Limb (tissue), 2 donors: Measurements from ENCODE around the gene MAN2A2.

Experiments
- DNase-seq, 2 donors: peaks; one replicate each; pipeline ENCODE4 v3.0.0-alpha.2; 2016; ENCODE audit errors: extremely low spot score in 2 of 2

Gene MAN2A2

DNA sequence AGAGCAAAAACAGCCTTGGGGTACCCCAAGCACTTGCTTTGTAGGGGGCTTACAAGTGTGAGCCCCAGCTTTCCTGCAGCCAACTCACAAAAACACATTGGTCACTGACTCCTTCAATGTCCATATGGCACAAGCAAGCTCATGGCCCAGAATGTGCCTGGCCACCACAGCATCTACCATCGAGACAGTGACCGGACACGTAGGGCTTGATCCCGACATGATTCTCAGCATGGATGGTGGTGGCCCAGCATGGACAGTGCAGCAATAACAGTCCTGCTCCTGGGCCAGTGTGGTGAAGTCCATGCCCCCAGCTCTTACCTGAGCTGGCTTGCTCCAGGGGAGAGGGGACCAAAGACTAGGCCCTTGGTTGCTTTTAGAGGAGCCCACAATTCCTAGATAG, 37.9 kb downstream of the MAN2A2 start:
- no peak for DNase-seq

DNA sequence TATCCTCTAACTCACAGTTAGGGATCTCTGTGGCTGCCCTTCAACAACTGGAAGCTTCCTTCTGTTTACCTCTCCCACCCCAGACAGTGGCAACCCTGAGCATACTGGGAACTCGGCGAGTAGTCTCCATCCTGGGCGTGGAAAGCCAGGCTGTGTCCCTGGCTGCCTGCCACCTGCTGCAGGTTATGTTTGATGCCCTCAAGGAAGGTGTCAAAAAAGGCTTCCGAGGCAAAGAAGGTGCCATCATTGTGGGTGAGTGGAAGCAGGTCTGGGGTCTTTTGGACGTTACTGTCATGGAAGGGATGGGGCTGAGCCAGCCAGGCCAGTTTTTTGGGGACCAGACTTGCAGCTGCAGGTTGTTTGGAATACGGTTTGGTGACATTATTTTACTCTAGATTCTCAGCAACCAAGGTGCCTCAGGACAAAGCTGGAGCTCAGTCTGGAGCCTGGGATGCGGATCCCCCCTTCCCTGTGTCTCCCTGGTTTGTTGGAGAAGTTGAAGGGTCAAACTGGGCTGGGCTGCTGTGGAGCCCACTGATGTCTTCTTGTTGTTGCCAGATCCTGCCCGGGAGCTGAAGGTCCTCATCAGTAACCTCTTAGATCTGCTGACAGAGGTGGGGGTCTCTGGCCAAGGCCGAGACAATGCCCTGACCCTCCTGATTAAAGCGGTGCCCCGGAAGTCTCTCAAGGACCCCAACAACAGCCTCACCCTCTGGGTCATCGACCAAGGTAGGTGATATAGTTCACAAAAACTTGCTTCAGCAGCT, 39.4 kb downstream of the MAN2A2 start:
- no peak for DNase-seq

DNA sequence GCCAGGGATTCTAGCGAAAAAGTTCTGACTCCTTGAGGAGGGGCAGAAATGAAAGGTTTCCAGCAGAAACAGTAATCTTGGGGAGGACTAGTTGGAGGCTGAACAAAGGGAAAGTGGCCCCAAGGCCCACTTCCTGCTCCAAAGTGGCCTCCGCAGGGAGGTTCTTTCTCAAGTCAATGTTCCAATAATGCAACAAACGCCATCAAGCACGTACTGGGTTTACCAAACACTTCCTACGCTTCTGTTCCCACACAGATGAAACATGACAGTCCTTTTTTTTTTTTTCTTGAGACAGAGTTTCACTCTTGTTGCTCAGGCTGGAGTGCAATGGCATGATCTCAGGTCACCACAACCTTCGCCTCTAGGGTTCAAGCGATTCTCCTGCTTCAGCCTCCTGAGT, 42.0 kb downstream of the MAN2A2 start:
- no peak for DNase-seq

DNA sequence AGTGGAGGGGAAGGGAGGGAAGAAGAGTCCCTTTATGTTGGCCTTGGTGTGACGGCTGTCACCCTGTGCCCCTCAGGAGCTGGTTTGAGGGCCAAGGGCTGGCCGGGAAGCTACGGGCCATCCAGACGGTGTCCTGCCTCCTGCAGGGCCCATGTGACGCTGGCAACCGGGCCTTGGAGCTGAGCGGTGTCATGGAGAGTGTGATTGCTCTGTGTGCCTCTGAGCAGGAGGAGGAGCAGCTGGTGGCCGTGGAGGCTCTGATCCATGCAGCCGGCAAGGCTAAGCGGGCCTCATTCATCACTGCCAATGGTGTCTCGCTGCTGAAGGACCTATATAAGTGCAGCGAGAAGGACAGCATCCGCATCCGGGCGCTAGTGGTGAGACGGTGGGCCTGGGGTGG, 43.4 kb downstream of the MAN2A2 start:
- no peak for DNase-seq

DNA sequence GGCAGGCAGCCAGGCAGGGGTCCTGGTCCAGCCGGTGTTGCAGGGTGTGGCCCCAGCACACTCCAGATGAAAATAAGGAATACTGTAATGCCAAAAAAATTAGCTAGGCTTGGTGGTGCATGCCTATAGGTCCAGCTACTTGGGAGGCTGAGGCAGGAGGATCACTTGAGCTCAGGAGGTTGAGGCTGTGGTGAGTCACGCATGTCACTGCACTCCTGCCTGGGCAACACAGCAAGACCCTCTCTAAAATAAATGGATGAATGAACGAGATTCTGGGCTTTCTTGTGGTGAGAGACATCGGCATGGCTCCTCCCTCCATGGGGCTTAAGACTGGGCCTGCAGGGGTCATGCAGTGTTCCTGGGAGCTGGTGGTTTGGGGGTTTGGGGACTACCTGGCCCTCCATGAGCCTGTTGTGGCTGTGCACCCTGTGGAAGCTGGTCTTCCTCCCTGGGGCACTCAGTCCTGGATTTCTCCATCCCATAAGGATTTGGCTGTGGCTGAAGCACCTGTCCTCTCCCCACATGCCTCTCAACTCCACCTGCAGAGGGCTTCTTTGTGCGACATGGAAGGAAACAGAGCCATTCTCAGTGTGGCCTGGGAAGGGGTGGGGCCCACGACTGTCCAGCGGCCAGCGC, 44.0 kb downstream of the MAN2A2 start:
- DNase-seq = no peak

DNA sequence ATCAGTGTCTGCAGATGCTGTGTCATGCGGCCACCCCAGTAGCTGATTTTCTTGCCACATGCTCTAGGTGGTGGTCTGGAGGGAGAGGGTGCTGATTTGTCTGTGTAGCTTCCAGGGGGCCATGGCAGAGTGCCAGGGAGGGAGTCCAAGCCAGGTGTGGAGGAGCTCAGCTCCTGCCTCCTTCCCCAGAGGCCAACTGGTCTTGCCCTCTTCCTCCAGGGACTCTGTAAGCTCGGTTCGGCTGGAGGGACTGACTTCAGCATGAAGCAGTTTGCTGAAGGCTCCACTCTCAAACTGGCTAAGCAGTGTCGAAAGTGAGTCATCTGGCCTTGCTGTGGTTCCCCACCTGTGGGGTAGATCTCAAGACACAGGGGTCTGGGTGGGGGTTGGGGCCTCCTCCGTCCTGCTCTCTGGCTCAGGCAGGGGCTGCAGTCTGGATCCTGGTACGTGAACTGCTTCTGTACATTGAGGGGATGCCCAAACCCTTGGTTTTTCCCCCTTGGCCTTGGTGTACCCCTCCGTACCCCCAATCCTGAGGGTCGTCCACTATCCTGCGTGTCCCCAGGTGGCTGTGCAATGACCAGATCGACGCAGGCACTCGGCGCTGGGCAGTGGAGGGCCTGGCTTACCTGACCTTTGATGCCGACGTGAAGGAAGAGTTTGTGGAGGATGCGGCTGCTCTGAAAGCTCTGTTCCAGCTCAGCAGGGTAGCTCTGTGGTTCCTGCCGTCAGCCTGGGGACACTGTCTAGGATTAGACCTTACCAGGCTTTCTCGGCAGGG, 44.7 kb downstream of the MAN2A2 start:
- no peak for DNase-seq

DNA sequence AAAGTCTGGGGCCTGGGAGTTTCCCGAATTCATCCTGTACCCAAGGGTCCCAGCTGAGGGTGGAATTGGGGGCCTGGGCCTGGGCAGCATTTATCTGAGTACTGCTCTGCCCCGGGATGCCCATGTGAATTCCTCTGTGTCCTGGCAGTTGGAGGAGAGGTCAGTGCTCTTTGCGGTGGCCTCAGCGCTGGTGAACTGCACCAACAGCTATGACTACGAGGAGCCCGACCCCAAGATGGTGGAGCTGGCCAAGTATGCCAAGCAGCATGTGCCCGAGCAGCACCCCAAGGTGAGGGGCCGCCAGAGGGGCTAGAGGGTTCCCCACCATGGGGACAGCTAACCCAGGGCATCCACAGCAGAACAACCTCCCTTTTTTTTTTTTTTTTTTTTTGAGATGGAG, 45.4 kb downstream of the MAN2A2 start:
- no peak for DNase-seq

DNA sequence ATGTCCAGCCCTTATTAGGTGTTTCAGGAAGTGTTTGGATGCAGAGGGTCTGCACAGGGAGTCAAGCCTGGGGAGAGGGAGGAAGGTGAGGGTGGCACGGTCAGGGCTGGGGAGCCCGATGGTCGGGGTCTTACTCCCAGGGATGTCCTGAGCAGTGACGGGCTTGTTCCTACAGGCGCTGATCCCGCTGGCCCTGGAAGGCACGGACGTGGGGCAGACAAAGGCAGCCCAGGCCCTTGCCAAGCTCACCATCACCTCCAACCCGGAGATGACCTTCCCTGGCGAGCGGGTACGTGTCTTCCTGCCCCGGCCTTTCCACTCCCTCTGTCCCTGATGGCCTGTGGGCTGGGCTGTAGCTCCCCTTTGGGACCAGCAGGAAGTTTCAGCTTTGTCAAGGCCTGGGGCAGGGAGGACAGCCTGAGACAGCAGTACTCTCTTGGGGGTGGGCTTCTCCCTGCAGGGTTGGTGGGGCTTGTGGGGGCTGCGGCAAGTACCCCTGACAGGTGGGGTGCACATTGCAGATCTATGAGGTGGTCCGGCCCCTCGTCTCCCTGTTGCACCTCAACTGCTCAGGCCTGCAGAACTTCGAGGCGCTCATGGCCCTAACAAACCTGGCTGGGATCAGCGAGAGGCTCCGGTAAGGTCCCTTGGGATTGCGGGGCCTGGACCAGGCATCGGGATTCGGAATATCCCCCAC, 47.0 kb downstream of the MAN2A2 start:
- no peak for DNase-seq

DNA sequence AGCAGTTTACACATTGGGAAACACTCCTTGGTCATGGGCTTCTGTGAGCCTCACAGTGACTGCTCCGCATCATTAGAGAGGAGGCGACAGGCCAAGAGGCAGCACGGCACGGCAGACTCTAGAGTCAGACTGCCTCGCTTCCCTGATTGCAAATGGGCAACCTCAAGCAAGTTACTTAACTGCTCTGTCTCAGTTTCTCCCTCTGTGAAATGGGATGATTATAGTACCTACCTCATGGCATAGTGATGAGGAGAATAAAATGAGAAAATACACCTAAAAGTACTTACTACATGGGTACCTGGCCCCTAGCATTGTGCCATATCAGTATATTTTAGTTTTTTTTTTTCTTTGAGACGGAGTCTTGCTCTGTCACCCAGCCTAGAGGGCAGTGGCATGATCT, 47.6 kb downstream of the MAN2A2 start:
- DNase-seq = no peak

DNA sequence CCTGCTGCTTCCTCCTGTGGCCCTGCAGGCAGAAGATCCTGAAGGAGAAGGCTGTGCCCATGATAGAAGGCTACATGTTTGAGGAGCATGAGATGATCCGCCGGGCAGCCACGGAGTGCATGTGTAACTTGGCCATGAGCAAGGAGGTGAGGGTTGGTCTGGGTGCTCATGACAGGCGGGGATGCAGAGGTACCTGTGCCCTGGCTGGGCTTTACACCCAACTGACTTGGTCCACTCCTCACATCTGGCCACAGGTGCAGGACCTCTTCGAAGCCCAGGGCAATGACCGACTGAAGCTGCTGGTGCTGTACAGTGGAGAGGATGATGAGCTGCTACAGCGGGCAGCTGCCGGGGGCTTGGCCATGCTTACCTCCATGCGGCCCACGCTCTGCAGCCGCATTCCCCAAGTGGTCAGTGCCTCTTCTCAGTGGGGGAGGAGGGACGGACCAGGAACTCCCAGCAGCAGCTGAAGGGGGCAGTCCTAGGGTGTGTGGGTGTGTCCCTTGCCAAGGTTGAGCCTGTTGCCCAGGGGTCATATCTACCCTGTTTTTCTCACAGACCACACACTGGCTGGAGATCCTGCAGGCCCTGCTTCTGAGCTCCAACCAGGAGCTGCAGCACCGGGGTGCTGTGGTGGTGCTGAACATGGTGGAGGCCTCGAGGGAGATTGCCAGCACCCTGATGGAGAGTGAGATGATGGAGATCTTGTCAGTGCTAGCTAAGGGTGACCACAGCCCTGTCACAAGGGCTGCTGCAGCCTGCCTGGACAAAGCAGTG, 50.0 kb downstream of the MAN2A2 start:
- DNase-seq = no peak

DNA sequence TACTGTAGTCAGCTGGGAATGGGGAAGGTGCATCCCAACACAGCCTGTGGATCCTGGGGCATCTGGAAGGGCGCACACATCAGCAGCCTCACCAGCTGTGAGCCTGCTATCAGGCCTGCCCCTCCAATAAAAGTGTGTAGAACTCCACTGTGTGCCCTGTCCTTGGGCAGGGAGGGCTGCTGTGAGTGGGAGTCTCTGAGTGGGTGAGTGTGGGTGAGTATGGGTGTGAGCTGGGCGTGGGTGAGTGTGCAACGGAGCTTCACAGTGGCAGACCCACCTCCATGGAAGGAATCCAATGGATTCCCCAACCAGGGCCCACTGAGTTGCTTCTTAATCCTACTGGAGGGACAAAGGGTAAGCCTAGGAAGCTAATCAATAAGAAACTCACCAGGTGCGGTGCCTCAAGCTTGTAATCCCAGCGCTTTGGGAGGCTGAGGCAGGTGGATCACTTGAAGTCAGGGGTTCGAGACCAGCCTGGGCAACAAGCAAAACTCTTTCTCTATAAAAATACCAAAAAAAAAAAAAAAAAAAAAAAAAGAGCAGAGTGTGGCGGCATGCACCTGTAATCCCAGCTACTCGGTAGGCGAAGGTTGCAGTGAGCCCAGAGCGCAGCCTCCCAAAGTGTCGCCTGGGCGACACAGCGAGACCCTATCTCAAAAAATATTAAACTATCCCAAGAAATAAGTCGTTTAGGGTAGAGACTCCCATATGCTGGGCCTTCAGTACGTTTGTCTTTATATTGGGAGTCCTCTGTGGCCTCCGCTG, 51.0 kb downstream of the MAN2A2 start:
- no peak for DNase-seq

DNA sequence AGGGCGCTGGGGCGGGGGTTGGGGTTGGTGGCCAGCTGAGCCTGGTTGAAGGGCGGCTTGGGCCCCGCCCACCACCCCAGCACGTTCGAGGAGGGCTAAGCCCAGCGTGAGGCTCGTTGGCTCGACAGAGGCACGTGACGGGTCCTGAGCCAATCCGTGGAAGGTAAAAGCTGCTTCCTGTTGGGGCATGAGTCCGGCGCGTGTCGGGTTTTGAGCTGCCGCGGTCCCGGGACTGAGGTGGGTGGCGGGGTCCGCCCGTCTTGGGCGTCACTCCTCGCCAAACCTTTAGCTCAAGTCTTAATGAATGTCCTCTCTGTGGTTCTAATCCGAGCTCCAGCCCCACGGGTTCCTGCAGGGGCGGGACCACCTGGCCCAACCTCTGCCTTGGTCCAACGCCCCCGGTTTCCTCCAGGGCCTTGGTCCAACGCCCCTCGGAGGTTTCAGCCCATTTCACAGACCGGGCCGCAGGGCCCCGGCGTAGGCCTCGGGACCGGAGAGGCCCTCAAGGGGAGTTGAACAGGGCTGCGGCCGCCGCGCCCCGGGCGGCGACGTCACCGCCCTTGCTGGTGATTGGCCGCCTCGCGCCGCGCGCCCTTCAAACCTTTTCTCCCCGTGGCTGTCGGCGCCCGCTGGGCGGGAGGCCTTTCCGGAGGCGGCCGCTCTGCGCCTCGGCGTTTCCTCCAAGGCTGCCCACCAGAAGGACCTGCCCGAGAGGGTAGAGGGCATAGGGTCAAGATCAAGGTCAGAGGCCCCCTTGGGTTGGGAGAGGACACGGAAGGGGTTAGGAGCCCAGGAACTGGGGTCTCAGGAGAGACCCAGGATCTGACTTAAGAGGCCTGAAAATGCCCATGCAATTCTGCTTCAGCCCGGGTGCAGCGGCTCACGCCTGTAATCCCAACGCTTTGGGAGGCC, 51.9 kb downstream of the MAN2A2 start, which contains the start of gene RCCD1:
RCCD1 (plus strand) TSS at position 173 of the 912 bp plus-strand sequence. CDS start 1,851 bp downstream, outside the sequence.
- DNase-seq = peak; percentile 93 to 94

DNA sequence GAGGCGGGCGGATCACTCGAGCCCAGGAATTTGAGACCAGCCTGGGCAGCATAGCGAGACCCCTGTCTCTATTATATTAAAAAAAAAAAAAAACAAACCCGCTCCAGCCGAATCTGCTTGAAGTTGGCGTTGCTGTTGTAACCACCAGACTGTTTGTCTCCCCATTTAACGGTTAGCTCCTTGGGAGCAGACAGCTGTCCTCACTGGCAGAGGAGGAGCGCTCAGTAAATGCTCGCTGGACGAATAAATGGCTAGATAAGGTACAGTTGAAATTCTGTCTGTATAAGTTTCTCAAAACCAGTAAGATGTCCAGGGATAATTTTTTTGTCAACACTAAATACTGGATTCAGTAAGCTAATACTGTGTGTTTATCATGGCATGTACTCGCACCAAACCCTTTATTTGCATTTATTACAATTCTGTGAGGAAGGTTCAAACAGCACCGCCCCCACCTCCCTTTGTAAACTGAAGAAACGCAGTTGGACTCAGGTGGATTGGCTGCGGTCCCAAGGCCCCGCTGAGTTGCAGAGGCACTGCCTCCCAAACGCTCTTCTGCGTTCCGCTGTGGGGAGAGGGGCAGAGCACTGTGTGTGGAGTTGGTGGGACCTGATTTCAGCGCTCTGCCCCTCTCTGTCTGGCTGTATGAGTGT, 52.6 kb downstream of the MAN2A2 start:
- no peak for DNase-seq

DNA sequence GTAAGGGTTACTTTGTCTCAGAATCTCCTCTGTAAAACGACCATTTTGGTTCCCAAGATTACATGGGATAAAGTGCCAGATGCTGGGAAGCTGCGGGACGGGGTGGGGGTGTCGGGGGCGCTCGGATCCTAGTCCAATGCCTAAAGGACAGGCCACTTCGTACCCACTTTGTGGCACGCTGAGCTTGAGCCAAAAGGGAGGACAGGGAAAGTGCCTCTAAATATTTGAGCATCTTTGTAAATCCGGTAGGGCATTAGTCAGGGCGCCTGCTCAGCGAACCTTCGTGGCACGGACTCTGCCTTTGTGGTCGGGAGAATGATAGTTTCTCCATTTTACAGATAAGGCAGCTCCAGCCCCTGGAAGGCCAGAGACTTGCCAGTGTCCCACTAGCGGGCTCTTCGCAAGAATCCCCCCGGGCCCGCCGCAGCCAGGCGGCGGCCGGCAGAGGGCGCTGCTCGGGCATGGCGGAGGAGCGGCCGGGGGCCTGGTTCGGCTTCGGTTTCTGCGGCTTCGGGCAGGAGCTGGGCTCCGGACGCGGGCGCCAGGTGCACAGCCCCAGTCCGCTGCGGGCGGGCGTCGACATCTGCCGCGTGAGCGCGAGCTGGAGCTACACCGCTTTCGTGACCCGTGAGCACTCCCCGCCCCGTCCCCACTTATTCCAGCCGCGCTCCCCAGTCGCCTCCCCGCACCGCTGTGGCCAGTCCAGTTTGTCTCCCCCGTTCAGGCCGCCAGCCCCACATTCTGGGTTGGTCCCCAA, 53.4 kb downstream of the MAN2A2 start:
- peak; percentile 72 to 93 for DNase-seq

DNA sequence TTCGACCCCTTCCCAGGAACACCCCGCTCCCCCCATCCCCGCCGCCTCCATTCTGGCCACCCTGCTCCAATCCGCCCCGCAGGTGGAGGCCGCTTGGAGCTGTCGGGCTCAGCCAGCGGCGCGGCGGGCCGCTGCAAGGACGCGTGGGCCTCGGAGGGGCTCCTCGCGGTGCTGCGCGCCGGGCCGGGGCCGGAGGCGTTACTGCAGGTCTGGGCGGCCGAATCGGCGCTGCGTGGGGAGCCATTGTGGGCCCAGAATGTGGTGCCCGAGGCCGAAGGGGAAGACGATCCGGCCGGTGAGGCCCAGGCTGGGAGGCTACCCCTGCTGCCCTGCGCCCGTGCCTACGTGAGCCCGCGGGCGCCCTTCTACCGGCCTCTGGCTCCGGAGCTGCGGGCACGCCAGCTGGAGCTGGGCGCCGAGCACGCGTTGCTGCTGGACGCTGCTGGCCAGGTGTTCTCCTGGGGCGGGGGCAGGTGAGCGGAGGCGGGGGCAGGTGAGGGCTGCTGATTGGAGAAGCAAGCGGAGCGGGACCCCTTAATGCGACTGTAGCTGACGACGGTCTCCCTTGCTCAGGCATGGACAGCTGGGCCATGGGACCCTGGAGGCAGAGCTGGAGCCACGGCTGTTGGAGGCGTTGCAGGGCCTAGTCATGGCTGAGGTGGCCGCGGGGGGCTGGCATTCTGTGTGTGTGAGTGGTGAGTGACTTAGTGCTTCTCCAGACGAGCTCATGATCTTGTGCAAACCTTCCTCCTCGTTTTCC, 54.1 kb downstream of the MAN2A2 start:
- DNase-seq = peak; percentile 1 to 60

DNA sequence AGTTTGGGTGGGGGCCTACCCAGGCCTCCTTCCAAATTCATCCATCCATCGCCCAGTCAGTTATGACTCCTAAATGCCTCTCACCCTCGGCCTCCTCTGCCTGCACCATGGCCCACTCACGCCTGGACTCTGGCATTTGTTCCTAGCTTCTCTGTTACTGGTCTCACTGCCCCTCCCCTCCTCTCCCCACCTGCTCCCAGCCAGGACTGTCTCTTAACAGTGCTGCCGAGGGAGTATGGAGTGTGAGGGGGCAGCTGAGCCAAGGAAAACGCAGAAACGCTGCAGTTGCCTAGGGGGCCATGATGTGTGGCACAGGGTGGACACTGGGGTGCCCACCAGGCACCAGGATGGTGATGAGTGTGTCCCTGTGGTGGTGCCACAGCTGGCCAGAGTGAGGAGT, 54.7 kb downstream of the MAN2A2 start:
- no peak for DNase-seq

DNA sequence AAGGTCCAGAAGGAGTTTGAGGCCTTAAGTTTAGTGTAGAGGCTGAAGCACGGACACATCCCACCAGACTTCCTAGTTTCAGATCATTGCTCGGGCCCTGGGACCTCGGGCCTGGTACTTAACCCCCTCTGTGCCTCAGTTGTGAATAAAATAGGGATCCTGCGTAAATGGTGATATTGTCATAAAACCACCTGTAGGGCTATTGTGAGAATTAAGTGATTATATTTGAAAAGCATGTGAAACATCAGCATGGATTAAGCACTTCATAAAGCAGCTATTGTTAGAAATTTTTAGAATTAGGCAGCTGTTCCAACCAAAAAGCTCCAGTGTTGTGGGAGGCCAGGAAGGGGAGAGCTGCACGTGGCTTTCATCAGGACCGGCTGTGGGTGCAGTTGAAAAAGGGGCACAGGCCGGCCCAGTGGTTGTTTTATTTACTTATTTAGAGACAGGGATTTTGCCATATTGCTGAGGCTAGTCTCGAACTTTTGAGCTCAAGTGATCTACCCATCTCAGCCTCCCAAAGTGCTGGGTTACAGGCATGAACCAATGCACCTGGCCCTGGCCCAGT, 56.0 kb downstream of the MAN2A2 start:
- DNase-seq = peak in 1 of 2 donors; percentile 1
